GM21786 (cell line): ENCODE results near the gene VPS8.
"Not testable (repeated sequence)": the region's sequence is repeated elsewhere in the genome, so short reads cannot be mapped to it uniquely, and the experiment has no call there.

Experiments used
- ATAC-seq: cut with Tn5 transposase; IDR thresholded peaks from one replicate; pipeline ENCODE4 v1.9.1; 2021; ENCODE audit not compliant: unreplicated experiment

Gene VPS8

DNA sequence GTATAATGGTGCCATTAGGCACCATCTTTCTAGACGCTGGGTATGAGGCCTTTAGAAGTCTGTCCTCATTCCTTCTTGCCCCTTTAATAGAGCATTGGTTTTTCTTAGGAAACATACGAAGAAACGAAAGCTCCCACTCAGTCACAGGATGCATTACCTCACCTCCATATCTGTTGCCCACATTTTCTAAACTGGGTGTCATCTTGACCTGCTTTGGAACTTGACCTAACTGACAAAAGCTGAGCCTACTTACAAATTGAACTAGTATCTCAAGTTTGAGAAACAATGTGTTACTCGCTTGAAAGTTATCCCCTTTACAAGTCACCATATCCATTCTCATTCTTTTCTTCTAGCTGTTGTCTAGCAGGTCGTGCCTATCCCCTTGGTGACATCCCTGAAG is 102.7 kb downstream of the VPS8 start:
- no peak for ATAC-seq

DNA sequence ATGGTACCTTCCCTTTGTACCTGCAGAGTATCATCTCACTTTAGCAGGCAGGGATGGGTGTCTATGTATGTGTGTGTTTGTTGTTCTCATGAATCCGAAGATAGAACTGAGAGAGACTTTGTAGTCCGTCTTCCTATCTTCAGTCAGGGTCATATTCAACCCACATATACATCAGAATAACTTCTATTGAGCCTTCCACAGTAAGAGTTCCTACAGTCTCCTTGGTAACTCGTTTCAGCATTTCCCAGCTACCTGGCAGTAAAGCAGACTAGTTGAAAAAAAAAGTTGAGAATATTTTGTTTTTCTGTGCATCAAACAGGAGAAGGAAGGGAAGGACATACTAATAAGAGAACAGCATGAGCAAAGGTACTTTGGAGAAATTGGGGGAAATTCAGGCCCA is 106.8 kb downstream of the VPS8 start:
- no peak for ATAC-seq

DNA sequence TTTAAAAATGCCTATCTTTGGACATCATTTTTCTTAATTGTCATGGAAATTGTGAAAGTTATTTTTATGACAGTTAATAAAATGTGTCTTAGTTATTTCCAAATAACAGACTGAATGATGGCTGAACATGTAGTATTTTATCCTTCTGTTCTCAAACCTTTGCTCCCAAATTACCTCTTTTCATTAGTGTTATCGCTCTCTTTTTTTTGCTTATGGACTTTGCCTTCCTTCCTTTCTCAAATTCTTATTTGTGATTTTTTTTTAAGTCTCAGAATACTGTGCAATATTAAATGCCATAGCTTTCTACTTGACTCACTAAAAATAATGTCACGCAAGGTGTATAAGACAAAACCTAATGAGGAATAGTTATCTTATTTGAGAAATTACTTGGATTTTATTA is 107.7 kb downstream of the VPS8 start:
- ATAC-seq = no peak

DNA sequence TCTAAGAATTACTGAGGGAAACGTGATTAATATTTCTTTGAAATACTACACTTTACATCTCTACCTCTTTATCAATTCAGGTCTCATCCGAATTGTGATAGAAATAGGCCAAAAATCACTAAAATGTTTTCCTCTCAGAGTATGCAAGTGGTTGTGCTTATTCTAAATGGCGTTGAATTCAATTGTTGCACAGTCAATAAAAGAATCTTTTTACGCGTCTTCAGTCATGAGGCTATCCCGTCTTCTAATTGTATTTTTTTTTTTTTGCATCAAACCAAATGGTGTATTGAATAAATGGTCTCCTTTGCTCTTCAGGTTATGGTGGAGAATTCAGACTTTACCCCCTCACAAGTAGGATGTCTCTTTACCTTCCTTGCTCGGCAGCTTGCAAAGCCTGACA is 112.6 kb downstream of the VPS8 start:
- no peak for ATAC-seq

DNA sequence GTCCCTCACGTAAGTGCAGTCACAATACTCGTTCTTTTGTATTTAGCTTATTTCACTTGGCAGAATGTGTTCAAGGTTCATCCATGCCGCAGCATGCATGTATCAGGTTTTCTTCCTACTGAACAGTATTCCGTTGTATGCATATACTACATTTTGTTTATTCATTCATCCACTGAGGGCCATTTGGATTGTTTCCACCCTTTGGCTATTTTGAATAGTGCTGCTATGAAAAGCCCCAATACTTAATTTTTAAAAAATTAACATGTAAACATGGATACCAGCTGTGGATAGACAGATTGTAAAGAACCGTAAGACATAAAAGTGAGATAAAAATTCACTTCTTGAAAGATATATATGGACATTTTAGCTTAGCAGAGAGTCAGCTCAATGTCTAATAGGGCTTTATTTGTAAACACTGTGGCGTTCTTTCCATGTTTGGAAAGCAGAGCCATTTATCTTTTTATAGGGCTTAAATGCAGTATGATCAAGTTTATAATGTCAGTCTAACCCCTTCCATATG is 115.9 kb downstream of the VPS8 start:
- no peak for ATAC-seq

DNA sequence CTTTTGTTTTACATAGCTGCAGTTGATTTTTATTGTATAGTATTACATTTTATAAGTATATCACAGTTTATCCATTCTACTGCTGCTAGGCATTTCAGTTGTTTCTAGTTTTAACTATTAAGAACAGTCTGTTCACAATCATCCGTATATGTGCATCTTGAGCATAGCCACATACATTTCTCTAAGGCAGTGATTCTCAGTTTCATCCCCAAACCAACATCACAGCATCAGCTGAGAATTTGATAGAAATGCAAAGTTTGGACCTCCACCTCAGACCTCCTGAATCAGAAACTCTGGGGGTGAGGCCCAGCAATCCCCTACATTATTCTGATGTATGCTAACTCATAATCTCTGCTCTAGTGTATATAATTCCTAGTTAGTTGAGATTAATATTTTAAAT is 120.8 kb downstream of the VPS8 start:
- no peak for ATAC-seq

DNA sequence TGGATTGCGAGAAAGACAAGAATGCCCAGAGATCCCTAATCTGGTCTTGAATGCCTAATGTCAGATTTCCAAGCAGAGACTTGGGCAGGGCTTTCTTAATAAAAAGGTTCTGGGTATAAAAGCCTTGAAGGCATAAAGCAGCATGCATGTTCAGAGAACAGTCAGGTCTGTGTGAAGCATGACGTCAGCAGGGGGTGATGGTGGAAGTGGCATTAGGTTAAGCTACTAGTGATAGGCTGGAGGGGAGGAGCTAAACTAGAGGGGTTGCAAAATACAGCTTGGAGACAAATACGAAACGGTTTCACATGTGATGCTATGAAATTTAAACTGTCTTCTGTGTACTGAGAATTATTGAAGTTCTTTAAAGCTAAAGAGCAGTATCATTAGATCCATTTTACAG is 125.6 kb downstream of the VPS8 start:
- no peak for ATAC-seq

DNA sequence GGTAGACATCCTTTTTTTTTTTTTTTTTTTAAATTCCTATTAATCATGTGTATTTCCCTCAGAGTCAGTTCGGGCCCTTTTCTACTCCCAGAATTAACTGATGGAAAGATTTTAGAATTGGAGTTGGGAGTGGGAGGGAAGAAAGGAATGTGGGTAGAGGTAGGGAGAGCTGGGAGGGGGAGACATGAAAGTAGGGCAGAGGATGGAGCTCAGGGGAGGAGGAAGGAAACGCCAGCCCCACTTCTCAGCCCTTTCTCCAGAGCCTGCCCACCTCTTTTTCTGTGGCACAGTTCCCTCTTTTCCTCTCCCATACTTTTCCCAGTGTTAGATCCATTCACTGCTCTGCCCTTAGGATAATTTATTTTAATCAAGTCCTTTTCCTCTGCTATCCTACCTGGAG is 129.4 kb downstream of the VPS8 start:
- no peak for ATAC-seq

DNA sequence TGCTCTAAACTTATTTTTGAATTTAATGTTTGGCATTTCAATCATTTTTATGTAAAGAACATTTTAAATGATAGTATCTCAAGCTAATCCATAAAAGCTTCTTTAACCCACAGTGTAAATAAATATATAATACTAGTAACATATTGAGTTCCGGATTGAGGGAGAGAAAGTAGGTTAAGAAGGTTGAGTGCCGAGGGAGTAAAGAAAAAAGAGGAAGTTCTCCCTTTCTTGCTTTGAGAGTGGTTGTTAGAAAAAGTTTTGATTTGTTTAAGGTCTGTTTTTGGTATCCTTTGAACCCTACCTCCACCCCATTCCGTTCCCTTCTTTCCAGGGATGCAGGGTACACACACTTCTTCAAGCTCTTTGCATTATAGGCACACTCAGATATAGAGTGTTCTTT is 130.8 kb downstream of the VPS8 start:
- ATAC-seq = no peak

DNA sequence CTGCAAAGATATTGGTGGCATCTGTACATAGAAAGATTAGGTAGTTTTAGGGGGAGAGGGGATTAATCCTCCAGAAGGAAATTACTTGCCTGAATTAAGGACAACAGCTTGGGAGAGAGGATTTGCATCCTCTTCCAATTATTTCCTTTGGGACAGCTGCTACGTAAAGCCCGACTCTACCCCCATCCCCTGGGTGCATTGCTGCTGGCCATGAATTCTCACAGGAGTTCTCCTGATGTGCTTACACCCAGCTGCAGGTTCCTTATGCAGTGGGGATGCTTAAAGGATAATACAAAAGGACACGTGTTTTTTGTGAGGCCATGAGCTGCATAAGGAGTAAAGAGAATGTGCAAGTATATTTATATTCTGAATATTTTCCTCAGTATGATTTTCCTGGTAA is 132.3 kb downstream of the VPS8 start:
- no peak for ATAC-seq

DNA sequence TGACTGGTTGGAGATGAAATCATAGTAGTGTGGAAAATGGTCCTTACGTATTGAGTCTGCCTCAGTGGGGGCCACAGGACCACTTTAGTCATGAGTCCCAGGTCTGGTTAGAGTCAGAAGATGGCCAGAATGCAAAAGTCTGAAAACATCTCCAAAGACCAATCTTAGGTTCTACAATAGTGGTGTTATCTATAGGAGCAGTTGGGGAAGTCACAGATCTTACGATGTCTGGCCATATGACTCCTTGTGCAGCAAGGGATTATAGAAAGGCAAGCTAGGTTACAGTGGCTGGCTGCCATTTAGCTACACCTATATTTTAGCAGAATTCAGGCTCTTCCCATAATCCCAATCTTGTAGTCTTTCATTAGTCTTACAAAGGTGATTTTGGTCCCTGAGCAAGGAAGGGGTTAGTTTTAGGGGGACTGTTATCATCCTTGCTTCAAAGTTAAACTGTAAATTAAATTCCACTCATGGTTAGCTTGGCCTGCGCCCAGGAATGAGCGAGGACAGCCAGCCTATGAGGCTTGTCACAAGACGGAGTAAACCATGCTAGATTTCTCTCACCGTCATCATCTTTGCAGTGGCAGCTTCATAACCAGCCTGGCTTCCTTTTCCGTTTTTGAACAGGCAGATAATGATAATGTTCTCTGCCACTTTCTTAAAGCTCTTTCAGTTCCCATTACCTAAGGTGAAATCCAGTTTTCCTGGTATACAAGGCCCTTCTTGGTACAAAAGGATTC is 134.1 kb downstream of the VPS8 start:
- ATAC-seq = no peak

DNA sequence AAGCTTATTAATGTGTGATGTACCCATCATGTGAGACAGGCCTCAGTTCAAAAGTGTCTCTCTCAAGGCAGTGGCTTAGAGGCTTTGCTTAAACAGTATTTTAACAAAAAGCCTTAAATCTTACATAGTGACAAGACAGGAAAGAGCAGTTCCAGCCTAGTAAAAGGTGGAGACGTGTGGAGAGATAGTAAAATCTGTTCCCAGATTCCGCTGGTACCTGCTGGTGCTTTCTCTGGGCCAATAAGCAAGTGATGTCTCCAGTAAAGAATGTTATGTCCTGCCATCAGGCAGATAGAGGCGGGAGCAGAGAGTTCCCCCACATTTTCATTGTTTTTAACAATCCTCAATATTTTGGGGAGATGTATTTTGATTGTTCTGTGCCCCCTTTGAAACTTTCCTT is 135.0 kb downstream of the VPS8 start:
- ATAC-seq = no peak

DNA sequence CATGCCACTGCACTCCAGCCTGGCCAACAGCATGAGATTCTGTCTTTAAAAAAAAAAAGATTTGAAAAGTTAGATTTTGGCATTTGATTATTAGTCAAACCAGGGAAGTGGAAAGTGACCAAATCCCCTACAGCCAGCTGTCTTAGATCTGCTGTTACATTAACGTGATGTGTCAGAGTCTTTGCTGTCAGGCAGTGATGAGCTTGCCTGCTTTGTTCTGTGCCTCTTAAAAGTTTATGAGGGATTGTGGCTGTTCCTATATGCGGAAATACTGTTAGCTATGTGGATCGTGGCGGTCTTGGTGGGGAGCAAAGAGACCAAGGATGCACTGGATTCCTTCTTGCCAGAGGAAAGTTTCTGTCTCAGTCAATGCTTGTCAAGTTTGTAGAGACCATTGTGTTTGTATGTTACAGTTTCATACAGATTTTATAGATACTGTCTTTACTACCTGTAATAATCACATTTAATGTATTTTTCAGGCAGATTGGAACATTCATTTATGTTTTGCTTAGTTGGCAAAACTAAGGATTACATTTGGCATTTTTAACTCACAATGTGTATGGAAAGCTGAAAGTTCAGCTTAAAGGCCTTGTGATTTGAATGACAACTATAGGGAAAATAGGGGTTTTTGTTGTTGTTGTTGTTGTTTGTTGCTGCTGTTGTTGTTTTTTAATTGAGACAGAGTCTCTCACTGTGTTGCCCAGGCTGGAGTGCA is 137.4 kb downstream of the VPS8 start:
- no peak for ATAC-seq

DNA sequence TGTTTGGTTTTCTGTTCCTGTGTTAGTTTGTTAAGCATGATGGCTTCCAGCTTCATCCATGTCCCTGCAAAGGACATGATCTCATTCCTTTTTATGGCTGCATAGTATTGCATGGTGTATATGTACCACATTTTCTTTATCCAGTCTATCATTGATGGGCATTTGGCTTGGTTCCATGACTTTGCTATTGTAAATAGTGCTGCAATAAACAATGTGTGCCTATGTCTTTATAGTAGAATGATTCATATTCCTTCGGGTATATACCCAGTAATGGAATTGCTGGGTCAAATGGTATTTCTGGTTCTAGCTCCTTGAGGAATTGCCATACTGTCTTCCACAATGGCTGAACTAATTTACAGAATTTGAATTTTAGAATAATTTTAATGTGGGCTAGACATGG is 138.8 kb downstream of the VPS8 start:
- ATAC-seq = not testable (repeated sequence)

DNA sequence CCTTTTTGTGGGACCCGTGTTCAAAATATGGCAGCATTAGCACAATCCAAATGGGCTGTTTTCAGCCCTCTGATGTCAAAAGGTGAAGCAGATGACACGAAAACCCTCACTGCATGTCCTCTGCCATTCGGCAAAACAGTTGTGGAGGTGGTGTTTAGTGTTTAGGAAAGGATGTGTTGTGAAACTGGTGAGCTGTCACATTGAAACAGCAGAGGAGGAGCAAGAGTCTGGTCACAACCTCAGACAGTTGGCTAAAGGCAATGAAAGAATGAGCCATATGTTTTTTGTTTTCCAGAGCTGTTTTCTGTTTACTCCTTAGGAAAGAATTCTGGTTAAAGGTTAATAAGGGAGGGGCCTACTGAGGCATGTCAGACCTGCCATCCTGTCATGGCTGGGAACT is 140.7 kb downstream of the VPS8 start:
- no peak for ATAC-seq

DNA sequence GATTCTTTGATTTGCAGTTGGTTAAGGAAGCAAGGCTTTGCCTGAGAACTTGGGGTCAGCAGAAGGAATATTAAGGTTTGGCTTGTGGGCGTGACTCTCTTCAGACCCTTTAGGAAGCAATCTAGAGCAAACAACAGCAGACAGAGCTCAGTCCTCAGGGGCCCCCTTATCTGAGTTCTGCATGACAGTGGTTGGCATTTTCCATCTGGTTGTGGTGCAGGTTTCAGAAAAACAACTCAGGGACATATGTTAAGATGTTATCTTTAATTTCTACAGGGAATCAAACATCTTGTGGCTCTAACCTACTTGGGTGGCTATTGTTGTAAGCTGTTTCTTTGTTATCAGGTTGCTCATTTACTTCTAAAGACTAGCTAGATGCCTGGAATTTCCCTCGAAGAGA is 141.4 kb downstream of the VPS8 start:
- no peak for ATAC-seq

DNA sequence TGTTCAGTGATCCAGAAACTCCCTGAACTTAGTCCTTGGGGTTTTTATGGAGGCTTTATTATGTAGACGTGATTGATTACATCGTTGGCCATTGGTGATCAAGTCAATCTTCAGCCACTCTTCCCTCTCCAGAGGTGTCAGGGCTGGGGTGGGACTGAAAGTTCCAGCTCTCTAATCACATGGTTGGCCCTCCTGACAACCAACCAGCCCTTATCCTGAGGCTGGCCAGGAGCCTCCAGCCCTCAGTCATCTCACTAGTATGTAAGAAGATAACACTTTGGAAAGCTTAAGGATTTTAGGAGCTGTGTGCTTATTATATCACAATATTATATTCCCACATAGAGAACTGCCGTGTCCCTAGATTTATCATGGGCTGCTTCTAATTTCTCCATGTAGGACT is 142.3 kb downstream of the VPS8 start:
- ATAC-seq = no peak

DNA sequence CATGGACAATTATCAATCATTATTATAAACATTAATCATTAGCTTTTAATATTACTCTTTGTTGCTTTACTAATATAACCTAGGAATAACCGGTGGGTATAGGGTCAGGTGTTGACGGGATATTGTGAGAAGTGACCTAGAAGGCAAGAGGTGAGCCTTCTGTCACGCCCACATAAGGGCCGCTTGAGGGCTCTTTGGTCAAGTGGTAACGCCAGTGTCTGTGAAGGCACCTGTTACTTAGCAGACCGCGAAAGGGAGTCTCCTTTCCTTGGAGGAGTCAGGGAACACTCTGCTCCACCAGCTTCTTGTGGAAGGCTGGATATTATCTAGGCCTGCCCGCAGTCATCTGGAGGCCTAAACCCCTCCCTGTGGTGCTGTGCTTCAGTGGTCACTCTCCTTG is 142.9 kb downstream of the VPS8 start:
- ATAC-seq = not testable (repeated sequence)

DNA sequence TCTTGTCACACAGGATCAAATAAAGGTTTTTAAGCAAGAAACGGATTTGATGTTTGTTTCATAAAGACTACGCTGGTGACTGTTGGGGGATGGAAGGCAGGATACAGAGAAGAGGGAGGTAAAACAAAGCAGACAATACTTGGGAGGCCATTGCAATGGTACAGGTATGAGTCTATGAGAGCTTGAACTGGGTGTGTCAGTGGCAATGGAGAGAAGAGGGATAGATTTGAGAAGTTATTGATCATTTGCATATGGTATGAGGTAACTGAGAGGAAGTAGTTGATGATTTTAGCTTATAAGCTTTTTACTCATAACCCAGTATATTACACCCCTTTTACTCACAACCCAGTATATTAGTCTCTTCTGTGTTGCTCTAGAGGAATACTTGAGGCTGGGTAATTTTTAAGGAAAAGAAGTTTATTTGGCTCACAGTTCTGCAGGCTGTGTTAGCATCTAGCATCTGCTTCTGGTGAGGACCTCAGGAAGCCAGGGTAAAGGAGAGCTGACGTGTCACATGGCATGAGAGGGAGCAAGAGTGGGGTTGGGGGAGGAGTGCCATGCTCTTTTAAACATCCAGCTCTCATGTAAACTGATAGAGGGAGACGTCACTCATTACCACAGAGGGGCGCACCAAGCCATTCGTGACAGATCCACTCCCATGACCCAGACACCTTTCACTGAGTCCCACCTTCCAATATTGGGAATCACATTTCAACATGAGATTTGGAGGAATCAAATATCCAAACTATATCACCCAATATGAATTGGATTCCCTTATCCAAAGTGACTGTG is 153.9 kb downstream of the VPS8 start:
- no peak for ATAC-seq

DNA sequence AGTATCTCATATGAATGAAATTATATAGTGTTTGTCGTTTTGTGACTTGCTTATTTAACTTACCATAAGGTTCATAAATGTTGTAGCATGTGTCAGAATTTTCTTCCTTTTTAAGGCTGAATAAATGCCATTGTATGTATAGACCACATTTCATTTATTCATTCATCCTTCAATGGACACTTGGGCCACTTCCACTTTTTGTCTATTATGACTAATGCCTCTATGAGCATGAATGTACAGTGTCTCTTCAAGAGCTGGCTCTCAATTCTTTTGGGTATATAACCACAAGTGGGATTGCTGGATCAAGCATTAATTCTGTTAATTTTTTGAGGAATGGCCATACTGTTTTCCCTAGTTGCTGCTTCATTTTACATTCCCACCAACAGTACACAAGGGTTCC is 156.1 kb downstream of the VPS8 start:
- ATAC-seq = no peak

DNA sequence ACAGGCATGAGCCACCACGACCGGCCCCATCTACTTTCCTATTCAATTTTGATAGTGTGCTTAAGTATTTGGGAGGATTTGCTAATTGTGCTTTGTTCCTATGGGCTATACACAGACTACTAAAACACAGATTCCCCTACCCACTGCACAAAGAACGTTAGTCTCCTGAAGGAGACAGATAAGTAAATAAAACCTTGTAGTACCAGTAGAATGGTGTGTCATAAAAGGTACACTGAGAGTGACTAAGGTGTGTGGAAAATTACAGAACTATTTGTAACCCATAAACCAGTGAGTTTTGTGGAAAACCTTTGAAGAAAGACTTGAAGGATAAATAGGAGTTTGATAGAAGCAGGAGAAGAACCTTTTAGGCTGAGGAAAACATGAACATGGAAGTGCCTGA is 158.2 kb downstream of the VPS8 start:
- ATAC-seq = no peak

DNA sequence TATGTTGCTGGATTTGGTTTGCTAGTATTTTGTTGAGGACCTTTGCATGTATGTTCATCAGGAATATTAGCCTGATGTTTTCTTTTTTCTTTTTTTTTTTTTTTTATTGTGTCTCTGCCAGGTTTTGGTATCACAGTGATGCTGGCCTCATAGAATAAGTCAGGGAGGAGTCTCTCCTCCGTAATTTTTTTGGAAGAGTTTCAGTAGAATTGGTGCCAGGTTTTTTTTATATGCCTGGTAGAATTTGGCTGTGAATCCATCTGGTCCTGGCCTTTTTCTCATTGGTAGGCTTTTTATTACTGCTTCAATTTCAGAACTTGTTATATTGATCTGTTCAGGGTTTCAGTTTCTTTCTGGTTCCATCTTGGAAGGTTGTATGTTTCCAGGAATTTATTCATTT is 165.8 kb downstream of the VPS8 start:
- ATAC-seq = no peak
